Medulla oblongata (tissue), 1 donor: ENCODE results near the gene OXSM.

Source experiments
- DNase-seq: peaks from one replicate; pipeline ENCODE4 v3.0.0-alpha.2; 2015; ENCODE audit errors: extremely low spot score

The OXSM gene

GRCh38 chr3:25803833-25804232, 13.9 kb downstream of the OXSM start:
- DNase-seq = no peak

GRCh38 chr3:25804676-25805075, 14.8 kb downstream of the OXSM start:
- no peak for DNase-seq

GRCh38 chr3:25812644-25813043, 22.8 kb downstream of the OXSM start:
- DNase-seq = no peak

GRCh38 chr3:25817107-25817506, 27.2 kb downstream of the OXSM start:
- no peak for DNase-seq

GRCh38 chr3:25817638-25818037, 27.7 kb downstream of the OXSM start:
- no peak for DNase-seq

- DNase-seq = no peak
Measured at GRCh38 chr3:25818335-25818734, 28.4 kb downstream of the OXSM start.

GRCh38 chr3:25820366-25820765, 30.5 kb downstream of the OXSM start:
- peak; percentile 14 for DNase-seq

- no peak for DNase-seq
Measured at GRCh38 chr3:25820816-25821486, 31.1 kb downstream of the OXSM start.

- no peak for DNase-seq
Measured at GRCh38 chr3:25821746-25822573, 32.1 kb downstream of the OXSM start.

GRCh38 chr3:25823314-25823713, 33.4 kb downstream of the OXSM start:
- no peak for DNase-seq

GRCh38 chr3:25826510-25826909, 36.6 kb downstream of the OXSM start:
- no peak for DNase-seq

- peak; percentile 19 for DNase-seq
Measured at GRCh38 chr3:25830373-25831280, 40.7 kb downstream of the OXSM start.

- DNase-seq = peak; percentile 9
Measured at GRCh38 chr3:25831578-25831977, 41.7 kb downstream of the OXSM start.

- no peak for DNase-seq
Measured at GRCh38 chr3:25834346-25834745, 44.5 kb downstream of the OXSM start.

- DNase-seq = no peak
Measured at GRCh38 chr3:25836579-25836978, 46.7 kb downstream of the OXSM start.

- DNase-seq = no peak
Measured at GRCh38 chr3:25837038-25837437, 47.1 kb downstream of the OXSM start.

GRCh38 chr3:25840099-25840498, 50.2 kb downstream of the OXSM start:
- DNase-seq = no peak

- DNase-seq = no peak
Measured at GRCh38 chr3:25843332-25843731, 53.4 kb downstream of the OXSM start.
